HG02623 (cell line): ENCODE data around the gene FBXO10.

Experiments
- ATAC-seq: cut with Tn5 transposase; IDR thresholded peaks from one replicate; pipeline ENCODE4 v1.9.1; 2021; ENCODE audit warnings: moderate library complexity; ENCODE audit not compliant: unreplicated experiment

The FBXO10 gene

GRCh38 chr9:37592108-37592951, 16.1 kb upstream of the FBXO10 start, which contains the start of gene TOMM5:
TSS of gene TOMM5 (minus strand) at chr9:37592597. CDS start at chr9:37592532, 65 bp downstream.
- peak; percentile 84 for ATAC-seq

DNA sequence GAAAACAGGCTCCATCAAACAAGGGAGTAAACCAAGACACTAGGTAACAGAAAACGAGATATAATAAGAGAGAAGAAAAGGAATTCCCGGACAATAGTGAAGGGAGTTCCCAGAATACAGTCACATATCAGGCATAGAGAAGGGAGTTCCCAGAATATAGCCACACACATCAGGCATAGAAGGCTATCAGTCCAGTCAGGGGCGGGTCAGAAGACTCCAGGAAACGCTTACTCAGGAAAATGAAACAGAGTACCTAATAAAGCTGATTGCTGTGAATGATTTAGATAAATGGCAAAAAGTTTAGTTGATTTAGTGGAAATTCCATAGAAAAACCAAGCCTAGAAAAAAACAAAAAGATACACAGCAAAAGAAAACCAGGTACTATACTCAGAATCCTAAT, 11.3 kb upstream of the FBXO10 start:
- no peak for ATAC-seq

DNA sequence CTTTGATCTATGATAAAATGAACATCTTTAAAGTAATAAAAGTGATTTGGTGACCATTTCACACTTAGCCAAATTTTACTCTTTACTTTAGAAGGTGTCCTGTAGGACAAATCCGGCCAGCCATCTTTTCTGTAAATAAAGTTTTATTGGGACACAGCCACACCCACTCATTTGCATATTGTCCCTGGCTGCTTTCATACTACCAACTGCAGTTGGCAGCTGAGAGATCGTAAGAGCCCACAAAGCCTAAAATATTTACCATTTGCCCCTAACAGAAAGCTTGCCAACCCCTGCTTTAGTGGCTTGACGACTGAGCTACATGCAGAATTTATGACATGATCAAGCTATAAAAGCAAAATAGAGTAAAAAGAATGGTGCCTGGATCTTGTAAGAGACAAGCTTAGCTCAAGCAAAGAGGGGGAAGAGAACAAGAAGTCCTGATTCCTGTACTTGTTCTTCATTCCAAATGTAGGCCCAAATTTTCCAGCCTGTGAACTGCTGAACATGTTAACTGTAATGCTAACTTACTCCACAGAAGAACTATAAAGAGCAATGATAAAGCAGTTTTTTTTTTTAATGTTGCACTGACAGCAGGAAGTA, 7.4 kb upstream of the FBXO10 start:
- ATAC-seq: no peak

- no peak for ATAC-seq
These were observed 6.5 kb upstream of the FBXO10 start for GRCh38 chr9:37582548-37583157.

- ATAC-seq: peak; percentile 51
These were observed 667 bp downstream of the FBXO10 start for GRCh38 chr9:37575511-37575914.

DNA sequence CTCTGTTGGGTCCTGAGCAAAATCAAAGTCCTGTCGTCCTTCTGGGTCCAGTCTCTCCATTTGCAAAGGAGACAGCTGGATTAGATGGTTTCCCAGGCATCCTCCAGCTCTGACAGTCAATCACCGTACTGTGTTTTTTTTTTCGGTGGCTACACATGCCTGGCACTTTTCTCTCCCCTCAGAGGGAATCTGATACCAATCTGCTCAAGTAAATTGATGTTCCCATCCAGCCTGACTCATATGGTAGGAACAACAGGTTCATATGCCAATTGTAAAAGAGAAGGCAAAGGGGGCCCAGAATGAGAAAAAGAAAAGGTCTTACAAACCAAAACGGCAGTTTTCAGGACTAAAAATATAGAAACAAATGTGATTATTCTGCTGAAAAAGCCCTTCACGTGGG, 1.2 kb downstream of the FBXO10 start:
- ATAC-seq: no peak

DNA sequence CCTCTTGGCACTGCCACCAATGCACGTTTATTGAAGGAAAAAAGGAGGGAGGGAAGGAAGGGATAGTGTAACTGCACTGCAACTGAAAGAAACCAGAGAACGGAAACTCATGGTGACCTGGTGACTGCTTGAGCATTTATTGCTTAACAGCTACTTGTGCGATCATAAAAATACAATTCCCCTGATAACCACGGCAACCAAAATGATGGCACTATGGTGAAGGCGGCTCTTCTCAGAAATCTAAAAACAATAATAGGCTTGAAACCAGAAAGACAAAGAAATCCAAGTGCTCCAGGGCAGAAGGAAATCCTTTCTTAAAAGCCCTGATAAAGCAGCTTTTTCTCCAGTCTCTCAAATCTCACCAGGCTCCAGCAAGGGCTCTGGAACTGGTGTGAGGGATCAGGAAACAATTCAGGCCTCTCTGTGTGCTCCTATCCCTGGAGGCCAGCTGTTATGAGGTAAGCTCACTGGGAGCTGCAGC, 1.9 kb downstream of the FBXO10 start:
- ATAC-seq: no peak

DNA sequence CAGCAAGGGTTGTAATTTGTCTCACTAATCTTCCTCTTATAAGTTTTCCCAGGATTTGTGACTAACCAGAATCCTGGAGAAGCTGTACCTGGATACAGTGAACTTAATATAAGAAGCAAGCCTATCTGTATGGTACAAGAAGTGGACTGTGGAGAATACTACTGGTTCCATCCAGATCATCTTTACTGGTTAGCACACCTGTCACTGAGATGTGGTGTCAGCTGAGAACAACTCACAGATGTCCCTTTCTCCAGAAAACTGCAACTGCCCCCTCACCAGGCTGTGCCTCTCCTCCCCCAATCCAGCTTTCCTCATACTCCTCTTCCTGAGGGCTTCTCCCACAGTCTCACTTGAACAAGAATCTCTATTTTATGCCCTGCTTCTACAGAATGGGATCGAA, 4.9 kb downstream of the FBXO10 start:
- no peak for ATAC-seq

GRCh38 chr9:37566716-37567115, 9.5 kb downstream of the FBXO10 start:
- ATAC-seq: no peak

GRCh38 chr9:37565661-37566618, 10.2 kb downstream of the FBXO10 start:
- ATAC-seq: peak; percentile 77

- no peak for ATAC-seq
These were observed 11.3 kb downstream of the FBXO10 start for GRCh38 chr9:37564916-37565315.

DNA sequence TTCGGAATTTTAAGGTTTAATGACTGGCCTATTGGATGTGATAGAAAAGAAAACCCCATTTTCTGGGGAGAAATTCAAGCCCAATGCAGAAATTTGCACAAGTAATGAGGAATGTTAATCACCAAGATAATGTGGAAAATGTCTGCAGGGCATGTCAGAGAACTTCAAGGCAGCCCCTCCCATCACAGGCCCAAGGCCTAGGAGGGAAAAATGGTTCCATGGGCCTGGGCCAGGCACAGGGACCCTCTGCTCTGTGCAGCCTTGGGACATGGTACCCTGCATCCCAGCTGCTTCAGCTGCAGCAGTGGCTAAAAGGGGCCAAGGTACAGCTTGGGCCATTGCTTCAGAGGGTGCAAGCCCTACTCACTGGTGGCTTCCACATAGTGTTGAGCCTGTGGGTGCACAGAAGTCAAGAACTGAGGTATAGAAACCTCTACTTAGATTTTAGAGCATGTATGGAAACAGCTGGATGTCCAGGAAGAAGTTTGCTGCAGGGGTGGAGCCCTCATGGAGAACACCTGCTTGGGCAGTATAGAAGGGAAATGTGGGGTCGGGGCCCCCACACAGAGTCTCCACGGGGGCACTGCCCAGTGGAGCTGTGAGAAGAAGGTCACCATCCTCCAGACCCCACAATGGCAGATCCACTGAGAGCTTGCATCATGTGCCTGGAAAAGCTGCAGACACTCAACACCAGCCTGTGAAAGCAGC, 12.2 kb downstream of the FBXO10 start:
- ATAC-seq: no peak

DNA sequence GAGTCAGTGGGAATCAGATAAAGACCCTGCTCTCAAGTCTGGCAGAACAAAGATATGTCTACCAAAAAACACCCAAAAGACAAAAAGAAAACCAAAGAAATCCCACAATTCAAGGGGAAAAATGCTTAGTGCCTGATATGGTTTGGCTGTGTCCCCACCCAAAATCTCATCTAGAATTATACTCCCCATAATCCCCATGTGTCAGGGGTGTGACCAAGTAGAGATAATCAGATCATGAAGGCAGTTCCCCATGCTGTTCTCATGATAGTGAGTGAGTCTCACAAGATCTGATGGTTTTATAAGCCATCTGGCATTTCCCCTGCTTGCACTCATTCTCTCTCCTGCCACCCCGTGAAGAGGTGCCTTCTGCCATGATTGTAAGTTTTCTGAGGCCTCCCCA, 13.4 kb downstream of the FBXO10 start:
- no peak for ATAC-seq

- ATAC-seq: no peak
These were observed 14.5 kb downstream of the FBXO10 start for GRCh38 chr9:37561682-37562081.

DNA sequence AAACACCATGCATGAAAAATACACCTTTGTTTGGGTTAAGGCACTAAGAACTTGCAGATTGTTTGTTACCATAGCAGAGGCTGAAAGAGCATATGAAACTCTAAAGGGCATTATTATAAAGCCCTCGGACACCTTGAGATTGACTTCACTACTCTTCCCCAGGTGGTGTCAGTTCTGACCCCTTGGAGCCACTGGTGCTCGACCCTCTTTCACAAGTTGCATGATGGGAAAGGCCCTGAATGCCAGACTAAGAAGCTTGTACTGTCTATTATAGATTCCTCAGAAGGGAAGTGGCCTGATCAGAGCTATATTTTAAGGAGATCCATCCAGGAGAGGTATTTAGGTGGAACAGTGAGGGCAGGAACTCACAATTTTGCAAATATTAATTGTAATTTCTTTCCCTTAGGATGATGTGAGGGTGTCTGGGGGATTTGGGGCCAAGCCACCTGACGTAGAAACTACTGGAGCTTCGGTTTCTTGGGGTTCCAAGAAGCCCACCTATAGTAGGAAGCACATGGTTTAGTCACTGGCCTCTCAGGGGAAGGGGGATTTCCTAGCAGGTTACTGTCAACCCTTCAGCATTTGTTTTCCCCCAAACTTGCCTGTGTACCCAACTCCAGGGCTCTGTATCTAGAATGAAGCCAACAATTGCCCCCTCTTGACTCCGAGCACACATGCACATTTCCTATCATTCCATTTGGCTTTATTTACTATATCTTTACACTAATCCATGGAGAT, 16.2 kb downstream of the FBXO10 start:
- no peak for ATAC-seq

DNA sequence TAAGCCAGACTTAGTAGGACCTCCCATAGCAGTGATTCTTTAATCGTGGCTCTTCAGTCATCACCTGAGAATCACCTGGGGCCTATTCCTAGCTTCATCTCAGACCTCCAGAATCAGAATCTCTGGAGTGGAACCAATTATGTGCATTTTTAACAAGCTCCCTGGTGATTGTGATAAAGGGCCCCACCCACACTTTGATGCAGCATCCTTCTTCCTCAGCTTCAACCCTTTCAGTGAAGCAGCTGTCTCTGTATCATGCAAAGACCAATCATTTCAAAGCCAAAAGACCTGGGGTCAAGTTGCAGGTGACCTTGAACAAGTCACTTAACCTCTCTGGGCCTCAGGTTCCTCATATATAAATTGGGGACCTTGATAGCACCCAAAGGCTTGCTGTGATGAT, 17.1 kb downstream of the FBXO10 start:
- ATAC-seq: no peak

- ATAC-seq: no peak
These were observed 20.4 kb downstream of the FBXO10 start for GRCh38 chr9:37555786-37556185.

DNA sequence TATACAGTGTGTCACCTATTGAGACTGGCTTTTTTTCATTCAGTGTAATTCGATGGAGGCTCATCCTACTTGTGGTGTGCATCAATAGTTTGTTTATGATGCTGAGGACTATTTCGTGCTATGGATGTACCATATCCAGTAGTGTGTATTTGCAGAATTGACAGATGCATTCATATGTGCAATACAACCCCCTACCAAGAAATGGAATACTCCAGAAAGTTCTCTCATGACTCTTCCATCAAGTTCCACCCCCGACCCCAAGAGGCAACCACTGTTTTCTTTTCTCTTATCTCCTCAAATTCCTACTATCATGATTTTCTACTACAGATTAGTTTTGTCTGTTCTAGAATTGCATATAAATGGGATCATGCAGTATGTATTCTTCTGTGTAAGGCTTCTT, 21.9 kb downstream of the FBXO10 start:
- no peak for ATAC-seq

- ATAC-seq: no peak
These were observed 24.3 kb downstream of the FBXO10 start for GRCh38 chr9:37551888-37552287.
